Osteoblast (primary cell): Measurements from ENCODE around the gene TENM3. TPM values are rescaled to one million over a fixed set of nuclear protein-coding genes. Genes with fewer than 3 reads are reported as not detected.

Source experiments
- DNase-seq: peaks from one replicate; pipeline ENCODE4 v3.0.0; 2011; ENCODE audit warnings: low spot score, mixed read lengths; ENCODE audit not compliant: insufficient read length; ENCODE audit errors: missing footprints
- H2AFZ ChIP-seq: 2 replicates; pipeline ENCODE4 v1.6.0; 2011; ENCODE audit warnings: mild to moderate bottlenecking, low read length
- H3K27ac ChIP-seq: 2 replicates; pipeline ENCODE4 v1.5.1; 2011; ENCODE audit warnings: mild to moderate bottlenecking, low read depth, low read length, moderate library complexity
- H3K27me3 ChIP-seq: 2 replicates; pipeline ENCODE4 v1.6.0; 2012; ENCODE audit warnings: mild to moderate bottlenecking, control low read depth, inconsistent platforms, low read length, moderate library complexity; ENCODE audit not compliant: insufficient read depth
- H3K36me3 ChIP-seq: 2 replicates; pipeline ENCODE4 v1.5.1; 2011; ENCODE audit warnings: mild to moderate bottlenecking, low read length, control low read depth, moderate library complexity; ENCODE audit not compliant: insufficient read depth
- H3K4me1 ChIP-seq: 2 replicates; pipeline ENCODE4 v1.5.1; 2011; ENCODE audit warnings: mild to moderate bottlenecking, low read length, control low read depth, moderate library complexity; ENCODE audit not compliant: insufficient read depth
- H3K4me2 ChIP-seq: 2 replicates; pipeline ENCODE4 v1.6.0; 2011; ENCODE audit warnings: mild to moderate bottlenecking, low read length; ENCODE audit not compliant: insufficient read depth
- H3K4me3 ChIP-seq: fragments of 200-600 bp; sonication (generic); 3 replicates; pipeline ENCODE4 v1.5.1; 2012; ENCODE audit warnings: mild to moderate bottlenecking, low read length, inconsistent platforms; ENCODE audit not compliant: insufficient read depth
- H3K79me2 ChIP-seq: 2 replicates; pipeline ENCODE4 v1.6.0; 2012; ENCODE audit warnings: mild to moderate bottlenecking, low read length, control low read depth, inconsistent platforms; ENCODE audit not compliant: insufficient read depth
- H3K9me3 ChIP-seq: 2 replicates; pipeline ENCODE4 v1.5.1; 2011; ENCODE audit warnings: low read depth, low read length, control low read depth
- H4K20me1 ChIP-seq: 2 replicates; pipeline ENCODE4 v1.6.0; 2012; ENCODE audit warnings: mild to moderate bottlenecking, low read length, control low read depth; ENCODE audit not compliant: insufficient read depth
- total RNA-seq: library from RNA; depleted of rRNA; stranded (reverse); fragments of >200 nt; gene quantifications from 2 replicates; pipeline ENCODE4 v1.2.3, GENCODE V29; 2012
- TF ChIP-seq, protein P1 (sequence below): IDR thresholded peaks from 2 replicates; pipeline ENCODE4 v1.5.1; 2011; ENCODE audit warnings: mild to moderate bottlenecking, low read depth, low read length, moderate library complexity; ENCODE audit errors: extremely low read depth

Gene TENM3
- total RNA-seq, 1 donor = 59.0 TPM

DNA sequence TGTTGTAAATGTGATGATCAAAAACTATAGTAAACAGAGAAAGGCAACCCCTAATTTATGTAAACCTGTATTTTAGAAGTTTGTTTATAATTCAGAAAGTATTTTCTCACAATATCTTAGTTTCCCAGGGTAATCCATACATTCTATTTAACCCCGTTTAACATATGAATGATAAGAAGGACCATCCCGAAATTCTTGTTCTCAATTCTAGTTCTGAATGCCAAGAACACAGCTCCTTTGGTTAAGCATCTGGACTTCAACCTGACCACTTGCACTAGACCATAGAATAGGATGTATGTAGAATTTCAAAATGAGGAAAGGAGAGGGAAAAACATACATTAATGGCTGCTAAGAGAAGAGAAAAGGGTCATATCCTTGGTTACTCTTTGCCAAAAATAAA is 227.0 kb downstream of the TENM3 start:
- Histone ChIP-seq H3K4me2 (no peak overlapping the region), H3K4me1 (no peaks in the 10 kb centered on the region), H3K9me3 (no peaks in the 10 kb centered on the region), H3K36me3 (no peaks in the 10 kb centered on the region), H3K79me2 (no peaks in the 10 kb centered on the region), H3K27me3 (no peaks in the 10 kb centered on the region), H3K27ac (no peak overlapping the region), H2AFZ (no peak overlapping the region), H3K4me3 (no peak overlapping the region), H4K20me1 (no peaks in the 10 kb centered on the region)
- TF ChIP-seq, protein P1, sequence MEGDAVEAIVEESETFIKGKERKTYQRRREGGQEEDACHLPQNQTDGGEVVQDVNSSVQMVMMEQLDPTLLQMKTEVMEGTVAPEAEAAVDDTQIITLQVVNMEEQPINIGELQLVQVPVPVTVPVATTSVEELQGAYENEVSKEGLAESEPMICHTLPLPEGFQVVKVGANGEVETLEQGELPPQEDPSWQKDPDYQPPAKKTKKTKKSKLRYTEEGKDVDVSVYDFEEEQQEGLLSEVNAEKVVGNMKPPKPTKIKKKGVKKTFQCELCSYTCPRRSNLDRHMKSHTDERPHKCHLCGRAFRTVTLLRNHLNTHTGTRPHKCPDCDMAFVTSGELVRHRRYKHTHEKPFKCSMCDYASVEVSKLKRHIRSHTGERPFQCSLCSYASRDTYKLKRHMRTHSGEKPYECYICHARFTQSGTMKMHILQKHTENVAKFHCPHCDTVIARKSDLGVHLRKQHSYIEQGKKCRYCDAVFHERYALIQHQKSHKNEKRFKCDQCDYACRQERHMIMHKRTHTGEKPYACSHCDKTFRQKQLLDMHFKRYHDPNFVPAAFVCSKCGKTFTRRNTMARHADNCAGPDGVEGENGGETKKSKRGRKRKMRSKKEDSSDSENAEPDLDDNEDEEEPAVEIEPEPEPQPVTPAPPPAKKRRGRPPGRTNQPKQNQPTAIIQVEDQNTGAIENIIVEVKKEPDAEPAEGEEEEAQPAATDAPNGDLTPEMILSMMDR = no peak
- no peak for DNase-seq

DNA sequence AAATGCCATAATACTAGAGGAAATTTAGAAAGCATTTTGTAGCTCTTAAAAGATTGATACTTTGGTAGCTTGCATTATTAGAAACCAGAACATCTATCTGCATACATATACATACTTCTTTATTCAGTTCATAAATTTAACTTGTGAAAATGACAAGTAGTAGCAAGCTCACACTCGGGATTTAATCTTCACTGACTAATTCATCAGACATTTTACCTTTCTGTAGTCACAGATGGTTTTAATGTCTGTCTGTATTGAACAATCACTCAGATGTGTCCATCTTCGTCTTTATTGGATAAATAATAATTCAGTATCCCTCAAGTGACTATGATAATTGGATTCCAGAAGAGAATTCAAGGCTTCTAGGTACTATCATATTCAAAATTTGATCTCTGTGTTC is 232.3 kb downstream of the TENM3 start:
- Histone ChIP-seq H3K79me2 (no peaks in the 10 kb centered on the region), H2AFZ (no peak overlapping the region), H3K27ac (no peak overlapping the region), H3K4me1 (no peaks in the 10 kb centered on the region), H3K4me2 (no peak overlapping the region), H3K9me3 (no peaks in the 10 kb centered on the region), H3K4me3 (no peak overlapping the region), H3K27me3 (no peaks in the 10 kb centered on the region), H3K36me3 (no peaks in the 10 kb centered on the region), H4K20me1 (no peaks in the 10 kb centered on the region)
- TF ChIP-seq, protein P1 = no peak
- no peak for DNase-seq

DNA sequence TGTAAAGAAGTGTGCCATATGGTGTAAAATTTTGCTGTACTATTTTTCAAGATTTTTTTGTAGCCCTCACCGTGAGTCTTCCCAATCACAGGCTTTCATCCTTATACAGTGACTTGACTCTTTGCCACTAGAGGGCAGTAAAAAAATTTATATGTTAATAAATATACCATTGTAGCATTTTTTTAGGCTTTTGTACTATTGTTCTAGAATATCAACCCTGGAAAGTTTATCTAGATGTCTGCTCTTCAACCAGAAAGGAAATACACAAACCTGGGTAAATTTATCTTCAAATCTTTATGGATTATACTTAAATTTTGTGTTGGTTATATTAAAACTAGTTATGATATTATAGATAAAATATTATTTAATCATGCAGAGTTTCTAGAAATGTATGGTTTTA is 235.3 kb downstream of the TENM3 start:
- H3K4me3 ChIP-seq = no peak overlapping the region
- no peak overlapping the region for H3K27ac ChIP-seq
- no peak overlapping the region for H2AFZ ChIP-seq
- H3K4me2 ChIP-seq = no peak overlapping the region
- no peaks in the 10 kb centered on the region for H3K36me3 ChIP-seq
- H3K27me3 ChIP-seq = no peaks in the 10 kb centered on the region
- no peaks in the 10 kb centered on the region for H3K9me3 ChIP-seq
- no peaks in the 10 kb centered on the region for H3K4me1 ChIP-seq
- peak; percentile 62 for DNase-seq
- no peaks in the 10 kb centered on the region for H3K79me2 ChIP-seq
- TF ChIP-seq, protein P1 = peak; percentile 61
- no peaks in the 10 kb centered on the region for H4K20me1 ChIP-seq

DNA sequence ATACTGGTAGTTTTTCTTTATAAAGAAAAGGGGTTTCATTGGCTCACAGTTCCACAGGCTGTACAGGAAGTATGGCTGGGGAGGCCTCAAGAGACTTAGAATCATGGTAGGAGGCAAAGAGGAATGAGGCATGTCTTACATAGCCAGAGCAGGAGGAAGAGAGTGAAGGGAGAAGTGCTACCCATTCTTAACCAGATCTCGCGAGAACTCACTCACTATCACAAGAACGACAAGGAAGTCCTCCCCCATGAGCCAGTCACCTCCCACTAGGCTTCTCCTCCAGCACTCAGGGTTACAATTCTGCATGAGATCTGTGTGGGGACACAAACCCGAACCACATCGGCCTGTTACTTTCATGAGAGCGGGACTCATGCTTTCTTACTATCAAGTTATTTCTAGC is 240.5 kb downstream of the TENM3 start:
- Histone ChIP-seq H3K36me3 (no peaks in the 10 kb centered on the region), H3K4me1 (no peaks in the 10 kb centered on the region), H3K9me3 (peaks cover 2% of the 10 kb centered on the region), H2AFZ (no peak overlapping the region), H4K20me1 (no peaks in the 10 kb centered on the region), H3K4me3 (no peak overlapping the region), H3K79me2 (no peaks in the 10 kb centered on the region), H3K27me3 (no peaks in the 10 kb centered on the region), H3K4me2 (no peak overlapping the region), H3K27ac (no peak overlapping the region)
- TF ChIP-seq, protein P1 = no peak
- no peak for DNase-seq
